ENCODE data around the gene CFAP100.

The CFAP100 gene

DNA sequence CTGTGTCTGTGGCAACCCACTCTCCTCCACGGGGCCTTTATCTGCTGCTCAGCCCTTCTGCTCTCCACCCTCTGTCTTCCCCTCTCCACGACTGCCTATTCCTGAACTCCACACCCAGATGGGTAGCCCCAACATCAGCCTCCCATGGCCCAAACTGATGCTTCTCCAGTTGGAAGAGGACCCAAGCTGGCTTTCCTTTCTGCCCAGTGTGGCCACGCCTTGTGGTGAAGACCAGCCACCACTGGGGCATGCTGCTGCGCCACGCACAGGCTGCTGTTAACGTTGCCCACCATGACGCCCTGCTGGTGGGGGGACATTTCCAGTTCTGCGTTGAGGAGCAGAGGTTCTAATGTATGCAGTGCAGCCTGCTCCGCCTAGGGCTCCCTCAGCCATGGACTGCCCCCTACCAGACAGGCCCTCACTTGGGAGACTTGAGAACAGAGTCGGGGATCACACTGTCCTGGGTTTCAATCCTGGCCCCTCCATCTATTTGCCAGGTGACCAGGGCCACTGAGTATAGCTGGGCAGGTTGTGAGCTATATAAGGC is 26.9 kb downstream of the CFAP100 start:
- no peak for DNase-seq (ENCODE audit: low spot score)

DNA sequence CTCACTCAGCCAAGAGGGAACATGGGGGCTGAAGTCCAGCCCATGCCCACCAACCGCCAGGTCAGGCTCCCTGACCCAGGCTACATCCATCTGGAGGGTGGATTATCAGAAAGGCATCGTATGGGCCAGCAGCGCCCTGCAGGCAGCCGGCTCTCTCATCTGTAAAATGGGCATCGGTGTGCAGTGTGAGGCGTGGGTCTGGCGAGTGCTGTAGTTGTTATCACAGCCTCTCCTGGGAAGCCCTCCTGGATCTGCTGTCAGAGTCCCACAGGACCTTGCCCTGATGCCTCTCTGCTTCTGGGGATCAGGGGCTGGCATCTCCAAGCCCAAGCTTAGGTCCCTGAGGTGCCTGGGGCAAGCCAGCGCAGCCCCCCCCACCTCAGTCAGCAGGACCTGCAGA is 27.4 kb downstream of the CFAP100 start:
- no peak for DNase-seq (ENCODE audit: low spot score)

DNA sequence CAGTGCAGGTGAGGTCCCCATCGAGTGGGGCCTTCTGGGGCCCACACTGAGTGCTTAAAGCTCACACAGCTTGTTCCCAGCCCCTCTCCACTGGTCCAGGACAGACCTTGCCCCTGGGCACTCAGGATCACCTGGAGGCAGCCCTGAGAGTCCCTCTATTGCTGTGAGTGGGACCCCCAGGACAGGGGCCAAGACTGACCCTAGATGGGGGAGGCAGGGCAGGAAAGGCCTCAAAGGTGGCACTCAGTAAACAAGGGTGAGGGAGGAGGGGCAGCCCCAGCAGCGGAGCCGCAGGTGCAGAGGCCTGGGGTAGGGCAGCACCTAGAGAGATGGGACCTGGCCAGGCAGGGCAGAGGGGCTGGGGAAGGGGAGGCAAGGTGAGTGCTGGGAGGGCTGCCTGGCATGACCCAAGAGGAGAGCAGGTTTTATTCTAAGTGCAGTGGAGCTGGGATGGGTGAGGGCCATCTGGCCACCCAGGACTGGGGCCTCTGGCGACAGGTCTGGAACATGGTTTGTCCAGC is 27.9 kb downstream of the CFAP100 start:
- no peak for DNase-seq (ENCODE audit: low spot score)

DNA sequence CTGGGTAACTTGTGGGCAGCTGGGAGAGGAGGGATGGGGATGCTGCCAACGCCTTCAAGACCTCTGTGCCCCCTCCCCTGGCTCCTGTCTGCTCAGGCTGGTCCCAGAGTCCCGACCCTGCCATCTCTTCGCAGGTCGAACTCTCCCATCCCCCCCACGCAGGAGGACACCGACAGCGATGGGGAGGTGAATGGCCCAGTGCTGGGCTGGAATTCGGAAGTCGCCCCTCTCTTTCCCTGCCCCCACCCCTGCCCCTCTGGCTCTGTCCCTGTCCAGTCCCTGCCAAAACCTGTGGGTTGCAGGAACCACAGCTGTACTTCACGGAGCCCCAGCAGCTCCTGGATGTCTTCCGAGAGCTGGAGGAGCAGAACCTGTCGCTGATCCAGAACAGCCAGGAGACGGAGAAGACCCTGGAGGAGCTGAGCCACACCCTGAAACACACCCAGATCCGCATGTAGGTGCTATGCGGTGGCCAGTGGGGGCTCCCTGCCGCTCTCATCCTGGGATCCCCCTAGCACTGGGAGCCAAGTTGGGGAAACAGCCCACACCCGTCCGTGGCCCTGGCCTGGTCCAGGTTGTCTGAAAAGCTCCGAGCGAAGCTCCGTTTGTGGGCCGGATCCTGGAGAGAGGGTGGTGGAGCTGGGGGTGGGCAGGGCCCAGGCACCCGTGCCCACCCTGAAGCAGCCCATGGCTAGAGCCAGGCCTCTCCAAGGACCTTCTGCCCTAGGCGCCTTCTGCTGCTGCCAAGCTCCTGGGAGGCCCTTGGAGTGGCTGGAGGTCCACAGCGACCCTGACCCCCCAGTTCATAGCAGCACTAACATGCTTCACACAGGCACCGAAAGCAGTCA is 28.7 kb downstream of the CFAP100 start:
- no peak for DNase-seq (ENCODE audit: low spot score)

DNA sequence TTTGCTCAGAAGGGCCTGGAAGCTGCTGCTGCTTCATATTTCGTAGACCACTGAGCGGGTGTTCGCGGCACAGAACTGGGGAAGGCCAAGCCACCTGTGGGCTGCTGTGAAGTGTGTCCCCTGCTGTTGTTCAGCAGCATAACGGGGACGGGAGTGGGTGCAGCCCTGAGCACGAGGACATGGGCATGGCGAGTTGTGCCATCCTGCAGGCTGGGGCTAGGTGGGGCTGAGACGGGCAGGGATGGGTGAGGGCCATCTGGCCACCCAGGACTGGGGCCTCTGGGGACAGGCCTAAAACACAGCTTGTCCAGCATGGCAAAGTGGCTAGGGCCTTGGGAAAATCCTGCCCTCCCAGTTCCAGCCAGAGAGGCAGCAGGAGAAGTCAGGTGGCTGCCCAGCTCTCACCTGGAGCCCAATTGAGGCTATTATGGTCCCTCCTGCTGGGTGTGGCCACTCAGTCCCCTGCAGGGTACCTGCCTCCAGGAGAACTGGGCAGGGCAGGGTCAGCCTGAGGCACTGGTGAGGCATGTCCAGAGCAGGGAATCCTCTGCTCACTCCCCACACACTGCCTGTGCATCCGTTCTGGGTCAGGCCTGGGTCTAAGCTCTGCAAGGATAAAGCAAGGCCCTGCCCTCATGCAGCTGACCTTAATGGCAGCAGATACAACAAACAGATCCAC is 29.5 kb downstream of the CFAP100 start:
- DNase-seq (ENCODE audit: low spot score), result no peak

DNA sequence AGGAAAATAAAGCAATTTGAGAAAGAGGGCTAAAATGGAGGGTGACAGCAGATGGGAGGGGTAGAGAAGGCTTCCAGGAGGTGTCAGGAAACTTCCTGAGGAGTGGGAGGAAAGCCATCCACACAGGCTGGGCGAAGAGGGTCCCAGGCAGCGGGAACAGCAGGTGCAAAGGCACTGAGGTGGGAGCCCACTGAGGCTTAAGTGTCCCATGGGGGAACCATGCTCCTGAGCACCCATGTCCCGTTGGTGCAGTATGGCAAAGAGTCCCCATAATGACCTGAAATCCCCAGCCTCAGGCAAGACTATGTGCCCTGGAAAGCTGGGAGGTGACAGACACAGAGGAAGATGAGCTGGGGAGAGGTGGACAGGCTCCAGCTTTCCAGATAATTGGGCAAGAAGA is 30.0 kb downstream of the CFAP100 start:
- DNase-seq (ENCODE audit: low spot score), result no peak

DNA sequence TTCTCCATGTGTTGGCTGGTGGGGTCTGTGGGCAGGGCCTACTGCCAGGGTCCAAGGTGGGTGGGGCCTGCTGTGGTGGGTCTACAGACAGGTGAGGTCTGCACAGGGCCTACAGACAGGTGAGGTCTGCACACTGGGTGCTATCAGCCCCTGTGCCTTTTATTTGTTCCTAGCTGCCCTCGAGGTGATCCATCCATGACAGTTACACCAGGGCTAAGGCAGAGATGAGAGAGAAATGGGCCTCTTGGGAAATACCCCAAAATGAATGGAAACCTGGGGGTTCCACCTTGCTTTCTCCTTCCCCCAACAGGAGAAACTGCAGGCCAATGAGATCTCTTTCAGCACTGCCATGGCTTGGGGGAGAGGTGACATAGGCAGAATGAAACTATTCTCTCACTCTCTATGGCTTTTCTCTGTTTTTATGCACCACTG is 36.4 kb downstream of the CFAP100 start:
- DNase-seq (ENCODE audit: low spot score), result no peak

DNA sequence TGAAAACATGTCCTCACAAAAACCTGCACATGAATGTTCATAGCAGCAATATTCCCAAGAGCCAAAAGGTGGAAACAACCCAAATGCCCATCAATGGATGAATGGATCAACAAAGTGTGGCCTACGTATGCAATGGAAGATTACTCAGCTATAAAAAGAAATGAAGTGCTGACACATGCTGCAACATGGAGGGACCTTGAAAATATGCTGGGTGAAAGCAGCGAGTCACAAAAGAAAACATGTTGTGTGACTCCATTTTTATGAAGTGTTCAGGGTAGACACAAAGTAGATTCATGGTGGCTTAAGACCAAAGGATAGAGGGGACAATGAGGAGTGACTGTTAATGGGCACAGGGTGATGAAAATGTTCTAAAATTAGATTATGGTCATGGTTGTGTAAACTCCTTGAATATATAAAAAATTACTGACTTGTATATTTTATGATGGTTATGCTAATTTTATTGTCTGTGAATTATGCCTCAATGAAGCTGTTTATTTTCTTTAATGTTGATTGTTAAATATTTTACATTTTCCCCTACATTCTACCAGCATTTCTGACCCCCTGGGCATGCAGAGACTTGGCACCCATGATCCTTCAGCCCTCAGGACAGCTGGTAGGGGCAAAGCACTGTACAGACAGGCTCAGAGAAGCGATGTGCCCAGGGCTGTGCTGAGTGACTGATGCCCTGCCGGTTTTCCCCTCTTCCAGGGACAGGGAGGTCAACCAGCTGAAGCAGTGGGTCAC is 37.8 kb downstream of the CFAP100 start:
- no peak for DNase-seq (ENCODE audit: low spot score)

DNA sequence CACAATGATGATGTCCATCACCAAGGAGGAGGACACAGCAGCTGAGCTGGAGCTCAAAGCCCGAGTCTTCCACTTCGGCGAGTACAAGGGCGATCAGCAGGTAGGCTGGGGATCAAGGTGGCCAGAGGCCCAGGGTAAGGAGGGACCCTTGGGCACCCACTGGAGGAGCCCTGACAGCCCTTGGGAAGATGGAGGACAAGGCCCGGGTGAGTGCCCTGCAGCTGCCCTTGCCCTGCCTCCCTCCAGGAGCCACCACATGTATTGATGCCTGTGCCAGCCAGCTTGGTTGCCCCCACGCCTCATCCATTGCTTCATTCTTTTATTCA is 38.4 kb downstream of the CFAP100 start:
- DNase-seq (ENCODE audit: low spot score), result no peak

DNA sequence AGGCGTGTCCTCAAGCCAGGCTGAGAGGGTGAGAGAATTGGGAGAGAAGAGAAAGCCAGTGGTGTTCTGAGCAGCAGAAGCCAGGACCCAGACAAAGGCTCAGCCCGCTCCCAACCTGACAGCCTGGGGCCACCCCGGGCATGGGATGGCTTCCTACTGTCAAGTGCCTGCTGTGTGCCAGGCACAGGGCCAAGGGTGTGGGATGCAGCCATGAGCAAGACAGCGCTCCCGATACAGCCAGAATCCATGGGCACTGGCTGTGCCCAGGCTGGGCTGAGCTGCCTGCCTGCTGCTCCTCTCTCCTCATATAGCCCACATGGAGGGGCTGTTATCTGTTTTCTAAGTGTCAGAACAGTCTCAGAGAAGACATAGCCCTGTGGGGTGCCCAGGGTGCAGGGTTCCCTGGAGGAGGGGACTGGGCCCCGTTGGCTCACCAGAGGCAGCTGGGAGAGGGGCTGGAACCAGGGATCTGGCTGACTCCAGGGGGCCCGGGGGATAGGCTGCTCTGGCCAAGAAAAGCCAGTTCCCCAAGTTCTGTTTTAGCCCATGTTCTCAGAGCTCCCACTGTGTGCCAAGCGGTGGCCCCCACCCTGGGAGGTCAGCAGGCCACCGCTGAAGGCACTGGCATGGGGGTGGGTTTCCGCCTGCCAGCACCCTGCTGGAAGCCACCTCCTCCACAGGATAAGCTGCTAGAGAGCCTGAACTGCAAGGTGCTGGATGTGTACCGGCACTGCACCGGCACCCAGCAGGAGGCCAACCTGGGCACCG is 39.0 kb downstream of the CFAP100 start:
- DNase-seq (ENCODE audit: low spot score), result no peak

DNA sequence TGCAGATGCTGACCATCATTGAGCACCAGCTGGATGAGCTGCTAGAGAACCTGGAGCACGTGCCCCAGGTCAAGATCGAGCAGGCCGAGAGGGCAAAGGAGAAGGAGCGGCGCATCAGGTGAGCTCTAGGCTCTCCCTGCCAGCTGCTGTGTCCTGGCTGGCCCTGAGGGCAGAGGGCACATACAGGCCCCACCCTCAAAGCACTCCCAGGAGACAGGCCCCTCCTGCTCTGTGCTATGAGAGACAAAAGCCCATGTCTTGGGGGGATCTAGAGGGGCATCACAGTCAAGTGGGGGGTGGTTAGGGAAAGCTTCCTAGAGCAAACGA is 39.5 kb downstream of the CFAP100 start:
- DNase-seq (ENCODE audit: low spot score), result no peak

DNA sequence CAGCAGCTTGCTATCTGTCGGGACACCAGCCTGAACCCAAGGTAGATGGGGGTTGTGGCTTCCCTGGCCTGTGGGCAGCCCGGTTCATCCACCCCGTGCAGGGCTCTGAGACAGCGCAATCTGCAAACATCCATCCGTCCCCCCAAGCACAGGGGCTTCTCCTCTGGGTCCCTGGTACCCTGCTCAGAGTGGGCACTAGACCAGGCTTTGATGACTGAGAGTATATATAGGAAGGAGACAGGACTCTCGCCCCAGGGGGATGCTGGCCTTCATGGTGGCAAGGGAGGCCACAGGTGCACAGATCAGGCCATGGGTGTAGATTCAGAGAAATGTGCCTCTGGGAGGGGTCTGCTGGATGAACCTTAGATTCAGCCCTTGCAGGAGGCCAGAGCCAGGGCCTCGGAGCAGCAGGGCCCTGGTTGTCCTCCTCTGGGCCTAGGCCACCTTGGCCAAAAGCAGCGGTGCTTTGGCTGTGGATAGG is 40.3 kb downstream of the CFAP100 start:
- DNase-seq (ENCODE audit: low spot score), result no peak

DNA sequence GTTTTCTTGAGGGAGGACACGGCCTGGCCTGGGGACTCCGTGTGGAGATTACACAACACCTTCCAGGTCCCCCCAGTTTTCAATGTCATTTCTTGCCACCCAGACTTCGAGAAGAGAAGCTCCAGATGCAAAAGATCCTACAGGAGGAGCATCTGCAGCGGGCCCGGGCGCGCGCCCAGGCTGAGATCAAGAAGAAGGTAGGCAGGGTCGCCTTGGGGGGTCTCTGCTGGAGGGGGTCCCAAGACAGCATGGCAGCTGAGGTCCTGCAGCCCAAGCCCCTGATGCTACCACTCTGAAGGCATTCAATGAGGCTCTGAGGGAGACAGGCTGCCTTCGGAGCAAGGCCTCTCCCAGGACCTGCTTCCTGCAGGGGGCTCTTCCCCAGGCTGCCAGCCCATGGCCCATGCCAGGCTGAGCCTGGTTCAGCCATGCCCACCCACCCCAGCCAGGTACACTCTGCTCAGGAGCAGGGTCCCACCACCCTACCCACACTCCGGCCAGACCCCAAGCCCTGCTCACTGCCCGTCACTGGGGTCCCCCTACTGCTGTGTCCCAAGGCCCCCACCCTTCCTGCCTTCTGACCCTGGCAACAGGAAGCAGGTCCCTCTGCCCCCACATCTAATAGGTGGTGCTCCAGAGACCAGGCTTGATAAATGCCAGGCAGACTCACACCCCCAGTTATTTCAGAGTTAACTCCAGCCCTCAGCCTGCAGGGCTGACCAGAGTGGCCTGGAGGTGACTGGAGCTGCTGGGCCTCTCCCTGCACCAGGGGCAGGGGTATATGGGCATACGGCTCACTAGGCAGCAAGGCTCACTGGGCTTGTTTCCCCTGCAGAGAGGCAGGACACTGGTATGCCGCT is 41.0 kb downstream of the CFAP100 start:
- DNase-seq (ENCODE audit: low spot score), result no peak

DNA sequence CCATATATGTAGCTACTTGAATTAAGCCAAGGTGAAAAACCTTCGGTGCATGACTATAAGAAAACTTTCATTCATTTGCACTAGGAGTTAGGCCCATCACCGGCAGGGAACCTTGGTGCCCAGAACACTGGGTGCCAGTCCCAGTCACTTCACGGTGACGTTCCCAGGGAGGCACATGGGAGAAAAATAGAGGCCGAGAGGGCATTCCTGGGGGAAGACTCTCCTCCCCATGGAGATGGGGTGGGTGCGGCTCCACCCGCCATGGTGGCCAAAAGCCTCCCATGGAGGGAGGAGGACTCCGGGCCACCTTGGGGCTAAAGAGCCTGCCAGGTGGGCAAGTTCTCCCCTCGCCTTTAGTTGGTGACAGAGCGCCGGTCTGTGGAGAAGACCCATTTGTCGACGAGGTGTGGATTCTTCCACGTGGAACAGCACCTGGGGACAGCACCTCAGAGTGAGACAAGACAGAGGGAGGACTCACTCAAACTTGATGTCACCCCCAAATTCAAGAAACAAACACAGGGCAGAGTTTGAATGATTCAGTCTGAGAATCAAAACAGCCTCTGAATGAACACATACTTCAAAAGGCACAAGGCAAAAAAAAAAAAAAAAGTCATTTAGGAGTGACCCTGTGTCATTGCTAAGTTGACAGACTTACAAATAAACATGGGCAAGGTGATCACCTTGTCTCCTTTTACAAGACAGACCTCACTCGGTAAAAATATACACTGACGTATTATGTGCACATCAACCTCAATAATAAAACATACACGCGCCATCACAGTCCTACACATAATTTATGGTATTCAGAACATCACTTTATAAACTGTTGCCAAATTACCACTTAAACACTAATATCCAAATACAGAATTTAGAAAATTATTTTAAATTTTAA is 42.4 kb downstream of the CFAP100 start:
- no peak for DNase-seq (ENCODE audit: low spot score)

DNA sequence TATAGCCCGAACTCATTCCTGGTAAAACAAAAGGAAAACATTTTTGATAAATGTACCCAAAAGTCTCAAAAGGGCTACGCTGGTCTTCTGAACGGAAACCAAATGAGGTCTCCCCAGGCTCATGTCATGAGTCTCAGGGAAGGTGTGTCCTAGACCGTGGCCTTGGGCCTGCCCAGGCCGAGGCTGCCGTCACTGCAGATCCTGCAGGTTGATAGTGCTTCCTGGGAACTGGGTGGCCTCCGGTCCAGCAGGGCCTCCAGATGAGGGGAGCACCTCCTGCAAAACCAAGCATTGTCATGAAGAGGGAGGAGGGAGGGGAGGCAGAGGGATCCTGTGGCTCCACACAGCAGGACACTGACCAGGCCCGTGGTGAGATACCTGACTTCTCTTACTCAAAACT is 43.5 kb downstream of the CFAP100 start:
- no peak for DNase-seq (ENCODE audit: low spot score)

DNA sequence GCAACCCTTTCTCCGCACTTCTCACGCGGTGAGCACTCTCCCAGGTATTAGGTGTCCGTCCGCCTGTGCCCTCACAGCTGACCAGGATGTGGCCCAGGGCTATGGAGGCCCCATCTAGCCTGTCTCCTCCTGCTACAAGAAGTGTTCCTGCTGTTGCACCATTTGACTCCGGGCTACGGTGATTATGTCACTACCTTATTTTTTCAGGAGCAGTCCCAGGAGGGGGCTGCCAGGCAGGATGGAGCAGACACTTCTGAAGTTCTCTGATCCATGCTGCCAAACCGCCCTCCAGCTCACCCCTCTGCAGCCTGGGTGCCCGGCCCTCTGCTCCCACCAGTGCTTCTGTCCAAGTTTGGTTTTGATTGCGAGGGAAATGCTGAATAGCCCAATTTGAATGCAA is 44.0 kb downstream of the CFAP100 start:
- DNase-seq (ENCODE audit: low spot score), result no peak

DNA sequence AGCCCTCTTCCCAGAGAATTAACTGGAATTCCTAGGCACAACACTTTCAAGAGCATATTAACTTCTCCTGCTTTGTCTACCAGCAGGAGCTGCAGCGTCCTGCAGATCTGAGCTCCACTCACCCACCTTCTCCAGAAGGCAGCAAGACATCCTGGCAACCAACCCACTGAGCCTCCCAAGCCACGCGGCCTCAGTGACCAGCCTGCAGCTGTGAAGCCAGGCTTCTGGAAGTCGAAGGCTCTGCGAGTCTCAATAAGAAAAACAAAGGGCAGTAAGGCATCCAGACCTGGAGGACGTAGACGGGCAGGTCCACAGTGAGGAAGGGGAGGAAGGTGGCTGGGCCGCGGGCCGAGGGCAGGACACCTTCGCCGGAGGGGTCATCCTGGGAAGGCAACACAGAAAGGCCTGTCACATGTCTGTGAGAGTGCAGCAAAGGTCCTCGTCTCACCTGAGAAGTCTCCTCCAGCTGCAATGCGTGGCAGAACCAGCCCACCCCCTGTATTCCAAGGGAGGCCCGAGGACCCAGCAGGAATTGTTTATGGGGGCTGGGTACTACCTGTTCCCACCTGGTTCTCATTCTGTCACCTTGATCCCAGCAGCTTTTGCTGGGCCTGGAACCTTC is 44.7 kb downstream of the CFAP100 start:
- DNase-seq (ENCODE audit: low spot score), result no peak

DNA sequence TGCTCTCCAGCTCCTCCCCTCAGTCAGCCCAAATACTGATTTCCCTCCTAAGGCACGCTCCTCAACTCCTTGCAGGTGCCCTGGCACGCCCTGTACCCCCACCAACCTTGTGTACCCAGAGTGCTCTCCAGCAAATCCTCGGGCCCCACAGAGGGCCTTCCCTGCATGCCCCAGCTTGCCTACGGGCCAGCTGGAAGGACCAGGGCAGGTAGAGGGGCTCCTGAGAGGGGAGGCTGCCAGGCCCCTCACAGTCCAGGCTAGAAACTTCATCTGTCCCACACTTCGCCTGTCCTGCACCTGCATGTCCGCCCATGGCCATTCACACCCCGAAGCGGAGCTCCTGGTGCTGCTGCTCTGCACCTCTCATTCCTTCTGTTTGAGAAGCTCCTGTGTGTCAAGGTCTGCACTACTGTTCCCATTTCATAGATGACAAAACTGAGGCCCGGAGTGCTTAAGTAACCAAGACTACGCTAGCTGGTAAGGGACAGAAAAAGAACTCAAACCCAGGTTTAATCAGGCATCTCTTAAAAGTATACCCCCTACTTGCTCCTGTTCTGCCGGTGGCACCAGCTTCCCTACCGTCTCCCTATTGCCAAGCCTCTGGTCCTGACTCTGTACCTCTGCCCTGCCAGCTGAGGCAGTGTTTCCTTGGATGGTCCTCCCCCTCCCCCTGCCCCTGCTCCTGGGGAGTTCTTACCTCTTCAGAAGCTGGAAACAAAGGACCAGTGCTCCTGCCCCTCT is 45.4 kb downstream of the CFAP100 start:
- no peak for DNase-seq (ENCODE audit: low spot score)

DNA sequence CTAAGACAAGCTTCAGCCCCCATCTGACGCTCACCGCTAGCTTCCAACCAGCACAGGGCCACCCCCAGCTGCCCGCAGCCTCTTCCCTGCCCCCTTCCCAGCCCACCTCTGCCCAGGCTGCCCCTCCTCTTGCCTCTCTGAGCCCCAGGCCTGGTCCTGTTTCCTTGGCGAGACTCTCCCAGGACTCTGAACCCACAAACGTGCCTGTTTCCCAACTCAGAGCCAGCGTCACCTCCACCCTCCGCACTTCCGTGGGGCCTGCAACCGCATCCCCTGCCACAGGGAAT is 45.9 kb downstream of the CFAP100 start:
- DNase-seq (ENCODE audit: low spot score), result no peak
